Left renal pelvis (tissue), 4 donors: Measurements from ENCODE around the gene PPP2R5C. TPM values are rescaled to one million over a fixed set of nuclear protein-coding genes. Genes with fewer than 3 reads are reported as not detected.

ENCODE experiments used
- DNase-seq, 4 donors: peaks; one replicate each; pipeline ENCODE4 v3.0.0-alpha.2; 2013; ENCODE audit warnings: low read depth in 4 of 4, low spot score in 3 of 4
- polyA plus RNA-seq, 4 donors: library from polyadenylated mRNA; unstranded; fragments of 120-200 nt; gene quantifications; one replicate each; pipeline ENCODE4 v1.2.1, GENCODE V29; 2013; ENCODE audit not compliant: insufficient read length in 4 of 4

PPP2R5C gene
- polyA plus RNA-seq, 4 donors, result 95.6 to 121 (median 106) TPM

DNA sequence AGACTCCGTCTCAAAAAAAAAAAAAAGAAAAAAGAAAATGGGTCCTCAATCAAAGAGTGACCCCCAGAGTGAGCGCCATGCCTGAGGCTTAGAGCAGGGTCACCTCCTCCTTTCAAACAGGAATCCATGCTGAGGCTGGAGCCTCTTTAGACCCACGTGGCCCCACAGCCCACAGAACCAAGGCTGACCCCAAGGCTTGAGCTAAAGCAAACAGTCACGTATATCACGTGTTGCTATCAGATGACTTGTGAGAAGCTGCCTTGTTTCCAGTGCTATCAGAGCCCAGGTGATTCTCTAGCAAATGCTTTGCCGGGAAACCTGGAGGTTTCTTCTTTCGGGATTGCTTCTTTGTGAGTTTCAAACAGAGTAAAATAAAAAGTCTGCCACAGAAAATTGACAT, 171.2 kb downstream of the PPP2R5C start:
- no peak for DNase-seq

DNA sequence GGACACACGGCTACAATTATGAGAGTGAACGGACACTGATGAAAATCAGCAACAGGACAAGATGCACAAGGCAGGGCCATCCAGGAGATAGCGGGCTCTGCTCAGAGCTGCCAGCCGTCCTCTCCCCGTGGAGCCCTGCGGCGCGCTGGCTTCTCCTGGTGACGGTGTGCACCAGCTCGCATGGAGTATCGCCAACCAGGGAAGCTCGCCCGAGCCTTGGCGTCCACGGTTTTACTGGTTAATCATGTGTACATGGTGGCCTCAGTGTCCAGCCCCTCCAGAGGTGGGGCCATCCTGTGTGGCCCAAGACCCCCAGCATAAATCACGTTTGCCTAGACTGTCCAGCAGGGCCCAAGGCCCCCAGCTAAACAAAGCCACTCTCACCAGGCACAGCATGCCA, 171.7 kb downstream of the PPP2R5C start:
- no peak for DNase-seq

DNA sequence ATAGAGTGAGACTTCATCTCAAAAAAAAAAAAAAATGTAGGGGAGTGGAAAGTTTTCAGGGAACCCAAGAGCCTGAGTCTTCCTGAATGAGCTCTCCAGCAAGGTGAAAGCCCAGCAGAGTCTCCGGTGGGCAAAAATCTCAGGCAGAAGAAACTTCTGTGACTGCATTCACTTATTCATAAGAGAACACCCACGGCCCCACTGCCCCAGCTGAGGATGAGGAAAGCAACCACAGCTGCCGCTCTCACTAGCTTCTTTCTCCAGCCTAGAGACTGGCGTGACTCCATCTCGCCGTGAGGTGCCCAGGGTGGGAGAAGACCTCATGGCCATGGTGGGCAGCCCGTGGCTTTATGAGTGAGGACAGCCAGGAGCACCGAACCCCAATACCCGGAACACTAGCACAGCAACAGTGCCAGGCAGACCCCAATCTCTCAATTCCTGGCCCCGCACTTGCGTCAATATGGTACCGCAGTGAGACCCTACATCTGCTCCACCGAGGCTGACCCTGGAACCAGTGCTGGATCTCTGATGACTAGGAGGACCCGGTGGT, 173.2 kb downstream of the PPP2R5C start:
- DNase-seq, result no peak

GRCh38 chr14:101937926-101938767, 176.6 kb downstream of the PPP2R5C start:
- no peak for DNase-seq

DNA sequence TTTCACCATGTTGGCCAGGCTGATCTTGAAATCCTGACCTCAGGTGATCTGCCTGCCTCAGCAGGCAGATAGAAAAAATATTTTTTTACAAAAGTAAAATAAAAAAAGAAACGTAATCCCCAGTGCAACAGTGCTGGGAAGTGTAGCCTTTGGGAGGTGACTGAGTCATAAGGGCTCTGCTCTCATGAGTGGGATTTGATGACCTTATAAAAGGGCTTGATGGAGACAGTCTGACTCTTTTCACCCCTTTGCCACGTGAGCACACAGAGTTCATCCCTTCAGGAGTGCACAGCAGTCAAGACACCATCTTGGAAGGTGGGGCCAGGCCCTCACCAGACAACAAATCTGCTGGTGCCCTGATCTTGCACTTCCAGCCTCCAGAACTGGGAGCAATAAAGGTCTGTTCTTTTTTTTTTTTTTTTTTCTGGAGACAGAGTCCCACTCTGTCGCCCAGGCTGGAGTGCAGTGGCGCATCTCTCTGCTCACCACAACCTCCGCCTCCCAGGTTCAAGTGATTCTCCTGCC, 178.2 kb downstream of the PPP2R5C start:
- no peak for DNase-seq

DNA sequence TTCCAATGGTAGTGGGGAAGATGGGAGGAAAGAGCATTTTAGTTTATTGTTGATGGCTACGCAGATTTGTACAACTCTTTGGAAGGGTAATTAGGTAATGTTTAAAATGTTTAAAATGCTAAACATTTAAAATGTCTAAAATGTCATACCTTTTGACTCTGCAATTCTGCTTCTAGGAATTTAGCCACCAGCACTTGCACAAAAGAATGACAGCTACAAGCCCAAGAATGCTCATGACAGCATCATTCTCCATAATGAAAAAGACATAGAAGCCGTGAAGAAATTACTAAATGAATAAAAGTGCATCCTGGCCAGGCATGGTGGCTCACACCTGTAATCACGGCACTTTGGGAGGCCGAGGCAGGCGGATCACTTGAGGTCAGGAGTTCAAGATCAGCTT, 182.9 kb downstream of the PPP2R5C start:
- DNase-seq, result no peak

DNA sequence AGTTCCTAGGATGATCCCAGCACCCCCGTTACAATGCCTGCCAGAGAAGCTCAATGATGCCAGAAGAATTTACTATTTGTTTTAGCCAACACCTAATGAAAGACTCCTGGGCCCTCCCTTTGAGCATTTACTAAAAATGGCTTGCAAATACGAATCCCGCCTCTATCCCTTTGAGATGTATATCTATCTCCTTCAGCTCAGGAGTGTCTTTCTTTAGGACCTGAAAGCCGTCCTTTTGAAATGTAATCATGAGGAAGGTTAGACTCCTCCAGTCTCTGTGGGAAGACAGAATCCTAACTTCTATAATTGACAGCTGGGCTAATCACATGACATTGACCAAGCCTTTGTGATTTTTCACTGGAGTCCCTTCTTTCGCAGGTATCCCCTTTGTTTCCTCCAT, 183.7 kb downstream of the PPP2R5C start:
- DNase-seq, result no peak

DNA sequence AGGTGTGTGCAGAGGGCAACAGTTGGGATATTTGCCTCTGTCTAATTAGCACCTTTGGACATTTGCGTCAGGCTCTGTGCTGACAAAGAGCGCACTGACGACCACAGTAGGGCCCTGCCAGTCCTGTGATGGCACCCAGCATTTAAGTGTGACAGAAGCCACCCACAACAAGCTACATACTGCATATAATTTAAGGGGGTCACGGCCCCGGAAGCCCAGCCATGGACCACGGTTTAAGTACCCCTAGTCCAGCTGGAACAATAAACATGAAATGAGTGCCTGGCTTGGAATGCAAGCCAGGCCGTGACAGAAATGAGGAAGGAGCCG, 186.0 kb downstream of the PPP2R5C start:
- DNase-seq, result no peak

- DNase-seq, result peak; percentile 100
Observed at GRCh38 chr14:101947904-101948665, 186.6 kb downstream of the PPP2R5C start.

GRCh38 chr14:101948666-101949216, 187.2 kb downstream of the PPP2R5C start:
- DNase-seq, result no peak

DNA sequence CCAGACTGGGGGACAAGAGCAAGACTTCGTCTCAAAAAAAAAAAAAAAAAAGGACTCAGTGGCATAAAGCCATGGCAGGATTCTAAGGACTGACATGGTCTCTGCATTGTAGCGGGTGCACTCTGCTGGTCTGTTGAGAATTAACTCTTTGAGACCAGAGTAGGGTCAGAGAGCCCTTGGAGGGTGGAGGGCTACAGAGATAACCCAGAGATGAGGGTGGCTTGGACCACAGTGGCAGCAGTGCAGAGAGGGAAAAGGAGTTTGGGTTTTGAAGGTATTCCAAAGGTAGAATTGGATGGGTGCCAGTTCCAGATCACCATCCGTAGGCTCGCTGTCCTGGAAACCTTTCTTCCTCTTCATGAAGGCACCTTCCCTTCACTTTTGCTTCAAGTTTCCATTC, 188.6 kb downstream of the PPP2R5C start:
- no peak for DNase-seq

DNA sequence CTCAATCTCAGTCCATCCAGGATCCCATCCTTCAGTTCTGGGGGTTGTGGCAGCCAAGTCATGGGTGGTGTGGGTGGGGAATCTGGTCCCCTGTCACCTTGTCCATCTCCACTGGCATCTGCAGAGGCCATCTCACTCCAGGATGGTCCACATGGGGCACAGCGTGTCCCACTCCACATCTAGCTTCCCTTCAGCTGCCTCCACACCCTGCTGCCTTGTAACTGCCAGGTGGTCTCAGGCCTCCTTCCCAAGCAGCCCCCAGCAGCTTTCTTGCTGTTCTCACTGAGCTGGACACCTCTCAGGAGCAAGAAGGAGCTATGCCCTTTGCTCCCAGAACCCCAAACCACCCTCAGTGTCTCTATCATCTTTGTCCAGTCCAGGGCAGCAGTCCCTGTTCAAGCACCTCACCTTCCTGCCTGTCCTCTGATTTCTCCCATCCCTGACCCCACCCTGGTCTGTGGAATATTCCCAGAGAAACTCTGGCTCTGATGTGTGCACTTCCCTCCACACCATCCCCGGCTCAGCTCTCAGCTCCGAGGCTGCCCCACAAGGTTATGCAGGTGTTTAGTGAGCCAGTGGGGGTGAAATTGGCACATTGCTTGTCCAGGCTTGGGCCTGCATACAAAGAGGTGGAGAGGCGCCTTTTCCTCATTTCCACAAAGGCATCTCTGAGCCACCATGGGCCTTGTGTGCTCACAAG, 189.2 kb downstream of the PPP2R5C start:
- DNase-seq, result no peak

- no peak for DNase-seq
Observed at GRCh38 chr14:101953151-101953550, 191.6 kb downstream of the PPP2R5C start.

DNA sequence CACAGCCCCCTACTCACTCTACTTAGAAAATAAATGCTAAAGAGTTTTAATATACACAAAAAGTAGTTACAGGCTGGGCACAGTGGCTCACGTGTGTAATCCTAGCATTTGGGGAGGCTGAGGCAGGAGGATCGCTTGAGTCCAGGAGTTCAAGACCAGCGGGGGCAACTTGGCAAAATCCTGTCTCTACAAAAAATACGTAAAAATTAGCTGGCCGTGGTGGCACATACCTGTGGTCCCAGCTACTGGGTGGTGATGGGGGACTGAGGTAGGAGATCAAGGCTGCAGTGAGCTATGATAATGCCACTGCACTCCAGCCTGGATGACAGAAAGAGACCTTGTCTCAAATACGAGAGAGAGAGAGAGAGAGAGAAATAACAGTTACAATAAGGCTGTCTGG, 193.0 kb downstream of the PPP2R5C start:
- no peak for DNase-seq

- DNase-seq, result no peak
Observed at GRCh38 chr14:101955695-101956161, 194.2 kb downstream of the PPP2R5C start.

DNA sequence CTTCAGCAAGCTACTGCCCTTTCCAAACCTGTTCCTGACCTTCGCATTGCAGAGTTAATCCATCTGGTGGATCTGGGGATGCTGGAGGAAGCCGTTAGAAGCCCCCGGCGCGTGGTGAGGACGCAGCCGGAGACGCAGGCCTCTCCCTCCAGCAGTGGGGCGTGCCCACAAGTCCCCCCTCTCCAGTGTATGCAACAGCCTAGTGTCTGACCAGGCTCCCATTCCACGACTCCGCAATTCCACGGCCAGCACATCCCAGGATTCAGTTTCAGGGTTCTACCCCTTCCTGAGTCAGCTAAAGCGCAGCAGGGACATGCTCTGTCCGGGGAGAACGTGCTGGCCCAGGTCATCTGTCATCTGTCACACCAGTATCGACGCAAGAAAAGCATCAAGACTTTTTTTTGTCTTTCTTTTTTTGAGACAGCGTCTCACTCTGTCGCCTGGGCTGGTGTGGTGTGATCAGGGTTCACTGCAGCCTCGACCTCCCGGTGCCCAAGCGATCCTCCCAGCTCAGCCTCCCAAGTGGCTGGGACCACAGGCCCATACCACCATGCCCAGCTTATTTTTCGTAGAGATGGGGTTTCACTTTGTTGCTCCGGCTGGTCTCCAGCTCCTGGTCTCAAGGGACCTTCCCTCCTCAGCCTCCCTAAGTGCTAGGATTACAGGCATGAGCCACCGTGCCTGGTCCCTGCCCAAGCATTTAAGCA, 194.8 kb downstream of the PPP2R5C start:
- DNase-seq, result no peak

DNA sequence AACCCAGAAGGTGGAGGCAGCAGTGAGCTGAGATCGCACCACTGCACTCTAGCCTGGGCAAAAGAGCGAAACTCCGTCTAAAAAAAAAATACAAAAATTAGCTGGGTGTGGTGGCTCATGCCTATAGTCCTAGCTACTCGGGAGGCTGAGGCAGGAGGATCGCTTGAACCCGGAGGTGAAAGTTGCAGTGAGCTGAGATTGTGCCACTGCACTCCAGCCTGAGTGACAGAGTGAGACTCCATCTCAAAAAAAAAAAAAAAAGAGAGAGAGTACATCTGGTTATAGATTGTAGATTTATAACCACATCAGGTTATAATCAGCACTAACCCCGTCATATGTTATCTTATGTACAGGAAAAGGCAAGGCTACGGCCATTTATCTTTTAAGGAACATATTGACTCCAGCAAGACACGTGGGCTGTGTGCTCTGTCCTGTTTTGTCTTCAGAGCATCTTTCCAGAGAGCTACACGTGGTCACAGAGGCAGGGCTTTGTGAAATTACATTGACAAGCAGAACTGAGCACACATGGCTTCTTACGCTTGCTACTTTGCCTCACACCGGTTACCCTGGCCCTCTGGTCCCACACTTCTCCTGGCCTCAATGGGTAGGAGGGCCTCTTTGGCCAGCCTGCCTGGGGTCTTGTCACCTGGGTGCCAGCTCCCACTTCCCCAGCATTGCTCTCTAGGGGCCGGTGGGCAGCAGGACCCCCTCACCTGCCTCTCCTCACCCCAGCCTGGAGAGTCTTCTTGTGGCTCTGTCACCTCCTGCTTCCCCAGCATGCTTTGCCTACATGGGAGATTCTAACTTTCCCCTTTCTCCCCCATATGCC, 196.1 kb downstream of the PPP2R5C start:
- no peak for DNase-seq

- no peak for DNase-seq
Observed at GRCh38 chr14:101958418-101959180, 197.1 kb downstream of the PPP2R5C start.
